ENCODE measurements around the gene LRRK2.

Gene LRRK2

DNA sequence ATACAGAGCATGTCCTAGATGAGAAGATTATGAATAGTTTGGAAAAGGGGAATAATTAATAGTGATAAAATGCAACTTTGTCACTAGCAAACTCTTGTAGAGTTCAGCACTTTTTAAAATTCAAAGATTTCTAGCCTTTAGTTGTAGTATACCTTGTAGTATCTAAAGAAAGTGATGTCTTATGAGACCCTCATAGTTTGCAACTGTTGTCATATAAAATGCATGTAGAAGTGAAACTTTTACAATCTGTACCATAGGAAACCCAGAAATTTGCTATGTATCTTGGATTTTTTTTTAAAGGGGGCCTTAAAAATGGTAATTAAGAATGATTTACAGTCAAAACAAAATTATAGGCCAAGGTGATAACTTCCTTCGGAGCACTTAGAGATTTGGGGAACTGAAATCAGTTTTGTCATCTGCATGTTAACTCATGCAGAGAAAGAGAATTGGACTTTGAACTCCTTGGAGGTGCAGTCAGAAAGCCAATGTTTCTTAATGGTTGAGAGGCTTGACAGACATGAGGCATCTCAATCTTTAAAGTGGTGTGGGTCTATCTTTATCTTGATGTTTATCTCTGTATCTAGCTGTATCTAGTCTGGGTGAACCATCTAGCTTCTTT lies 1.3 kb downstream of the LRRK2 start:
- TF ChIP-seq, protein P1, sequence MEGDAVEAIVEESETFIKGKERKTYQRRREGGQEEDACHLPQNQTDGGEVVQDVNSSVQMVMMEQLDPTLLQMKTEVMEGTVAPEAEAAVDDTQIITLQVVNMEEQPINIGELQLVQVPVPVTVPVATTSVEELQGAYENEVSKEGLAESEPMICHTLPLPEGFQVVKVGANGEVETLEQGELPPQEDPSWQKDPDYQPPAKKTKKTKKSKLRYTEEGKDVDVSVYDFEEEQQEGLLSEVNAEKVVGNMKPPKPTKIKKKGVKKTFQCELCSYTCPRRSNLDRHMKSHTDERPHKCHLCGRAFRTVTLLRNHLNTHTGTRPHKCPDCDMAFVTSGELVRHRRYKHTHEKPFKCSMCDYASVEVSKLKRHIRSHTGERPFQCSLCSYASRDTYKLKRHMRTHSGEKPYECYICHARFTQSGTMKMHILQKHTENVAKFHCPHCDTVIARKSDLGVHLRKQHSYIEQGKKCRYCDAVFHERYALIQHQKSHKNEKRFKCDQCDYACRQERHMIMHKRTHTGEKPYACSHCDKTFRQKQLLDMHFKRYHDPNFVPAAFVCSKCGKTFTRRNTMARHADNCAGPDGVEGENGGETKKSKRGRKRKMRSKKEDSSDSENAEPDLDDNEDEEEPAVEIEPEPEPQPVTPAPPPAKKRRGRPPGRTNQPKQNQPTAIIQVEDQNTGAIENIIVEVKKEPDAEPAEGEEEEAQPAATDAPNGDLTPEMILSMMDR (IDR thresholded peaks at IDR 0.05; ENCODE audit: poor library complexity, severe bottlenecking): no peak
- ATAC-seq (ENCODE audit: low read depth) (no peak), DNase-seq (ENCODE audit: low spot score) (no peak)
- Histone ChIP-seq H3K27me3 (ENCODE audit: insufficient read depth, poor library complexity, severe bottlenecking) (peaks cover 6% of the 10 kb centered on the region), H3K4me3 (ENCODE audit: severe bottlenecking) (no peak overlapping the region), H3K36me3 (ENCODE audit: low read depth) (no peaks in the 10 kb centered on the region), H3K9me3 (ENCODE audit: severe bottlenecking) (no peaks in the 10 kb centered on the region), H3K4me1 (ENCODE audit: insufficient read depth, poor library complexity, severe bottlenecking) (no peaks in the 10 kb centered on the region), H3K27ac (ENCODE audit: poor library complexity, severe bottlenecking) (no peak overlapping the region)

DNA sequence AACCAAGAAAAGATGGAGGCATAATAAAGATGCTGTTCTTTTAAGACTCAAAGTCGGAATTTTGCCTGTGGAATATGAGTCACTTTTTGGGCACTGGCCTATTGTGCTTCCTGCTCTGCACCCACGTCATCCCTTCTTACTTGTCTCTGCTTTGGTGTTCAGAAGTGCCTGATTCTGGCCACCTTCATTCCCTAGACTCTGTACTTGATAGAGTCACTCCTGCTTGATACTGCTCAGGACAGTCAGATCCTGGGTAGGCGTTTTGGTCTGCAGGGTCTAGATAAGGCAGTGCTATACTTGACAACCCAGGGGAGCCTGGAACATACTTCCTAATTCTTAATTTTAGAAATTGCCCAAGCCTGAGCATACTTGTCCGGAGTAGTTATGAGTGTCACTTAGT lies 1.9 kb downstream of the LRRK2 start:
- no peaks in the 10 kb centered on the region for H3K36me3 ChIP-seq (ENCODE audit: low read depth)
- no peaks in the 10 kb centered on the region for H3K4me1 ChIP-seq (ENCODE audit: insufficient read depth, poor library complexity, severe bottlenecking)
- peak; percentile 50; the same call in 2 of the 3 replicates for ATAC-seq (ENCODE audit: low read depth)
- TF ChIP-seq, protein P1 (IDR thresholded peaks at IDR 0.05; ENCODE audit: poor library complexity, severe bottlenecking): no peak
- H3K27ac ChIP-seq (ENCODE audit: poor library complexity, severe bottlenecking): no peak overlapping the region
- no peak overlapping the region for H3K4me3 ChIP-seq (ENCODE audit: severe bottlenecking)
- DNase-seq (ENCODE audit: low spot score): no peak
- H3K27me3 ChIP-seq (ENCODE audit: insufficient read depth, poor library complexity, severe bottlenecking): peaks cover 6% of the 10 kb centered on the region
- H3K9me3 ChIP-seq (ENCODE audit: severe bottlenecking): no peaks in the 10 kb centered on the region

- Histone ChIP-seq H3K36me3 (ENCODE audit: low read depth) (no peaks in the 10 kb centered on the region), H3K27me3 (ENCODE audit: insufficient read depth, poor library complexity, severe bottlenecking) (peaks cover 6% of the 10 kb centered on the region), H3K9me3 (ENCODE audit: severe bottlenecking) (no peaks in the 10 kb centered on the region), H3K27ac (ENCODE audit: poor library complexity, severe bottlenecking) (no peak overlapping the region), H3K4me1 (ENCODE audit: insufficient read depth, poor library complexity, severe bottlenecking) (no peaks in the 10 kb centered on the region), H3K4me3 (ENCODE audit: severe bottlenecking) (no peak overlapping the region)
- TF ChIP-seq, protein P1 (IDR thresholded peaks at IDR 0.05; ENCODE audit: poor library complexity, severe bottlenecking): no peak
- DNase-seq (ENCODE audit: low spot score) (no peak), ATAC-seq (ENCODE audit: low read depth) (no peak)
Measured at GRCh38 chr12:40227447-40227846, 2.6 kb downstream of the LRRK2 start.

- Histone ChIP-seq H3K27ac (ENCODE audit: poor library complexity, severe bottlenecking) (no peak overlapping the region), H3K4me3 (ENCODE audit: severe bottlenecking) (no peak overlapping the region), H3K36me3 (ENCODE audit: low read depth) (no peaks in the 10 kb centered on the region), H3K27me3 (ENCODE audit: insufficient read depth, poor library complexity, severe bottlenecking) (peaks cover 6% of the 10 kb centered on the region), H3K4me1 (ENCODE audit: insufficient read depth, poor library complexity, severe bottlenecking) (no peaks in the 10 kb centered on the region), H3K9me3 (ENCODE audit: severe bottlenecking) (no peaks in the 10 kb centered on the region)
- DNase-seq (ENCODE audit: low spot score): no peak
- ATAC-seq (ENCODE audit: low read depth): no peak
- TF ChIP-seq, protein P1 (IDR thresholded peaks at IDR 0.05; ENCODE audit: poor library complexity, severe bottlenecking): no peak
Measured at GRCh38 chr12:40228727-40229126, 3.9 kb downstream of the LRRK2 start.
